CD4-positive, alpha-beta T cell (primary cell): ENCODE data around the gene SHPK. TPM values are rescaled to one million over a fixed set of nuclear protein-coding genes. Genes with fewer than 3 reads are reported as not detected.

Source experiments
- ATAC-seq: fragments of 200-7000 bp; cut with Tn5 transposase; one replicate; pipeline ENCODE4 v1.10.0; 2022; ENCODE audit warnings: mild to moderate bottlenecking; ENCODE audit not compliant: poor library complexity
- CTCF ChIA-PET: fragments of 350-600 bp; sonication (Branson Sonifier 250); formaldehyde crosslinking; loops from one replicate; lab custom pipeline; 2021; ENCODE audit warnings: antibody characterized with exemption, inconsistent platforms; lab: Charles Lee
- POLR2A ChIA-PET: fragments of 350-600 bp; sonication (Branson Sonifier 250); formaldehyde crosslinking; loops from one replicate; lab custom pipeline; 2021; ENCODE audit warnings: antibody characterized with exemption, inconsistent platforms; lab: Charles Lee
- DNase-seq, 14 experiments: peaks; one replicate each; pipeline ENCODE4 v3.0.0-alpha.2; 2013 to 2020; ENCODE audit warnings: mixed read lengths in 2 of 14
- H3K27ac ChIP-seq, 2 donors: one replicate each; pipeline versions ENCODE4 v1.5.1 to v1.7.0; 2013; ENCODE audit warnings: low read length in 2 of 2, low read depth in 1 of 2, mild to moderate bottlenecking in 1 of 2
- H3K27me3 ChIP-seq, 2 experiments: 1 replicate in 1 of 2; 2 replicates in 1 of 2; pipeline versions ENCODE4 v1.6.1 to v1.7.0; 2013; ENCODE audit warnings: low read length in 2 of 2, control low read depth in 1 of 2, mild to moderate bottlenecking in 1 of 2, moderate library complexity in 1 of 2; ENCODE audit not compliant: insufficient read depth in 2 of 2, control insufficient read depth in 1 of 2
- H3K36me3 ChIP-seq: one replicate; pipeline ENCODE4 v1.6.1; 2013; ENCODE audit warnings: low read length, control low read depth; ENCODE audit not compliant: insufficient read depth
- H3K4me1 ChIP-seq: one replicate; pipeline ENCODE4 v1.6.1; 2013; ENCODE audit warnings: low read length, control low read depth; ENCODE audit not compliant: insufficient read depth
- H3K4me3 ChIP-seq: one replicate; pipeline ENCODE4 v1.5.1; 2013; ENCODE audit warnings: mild to moderate bottlenecking, low read length, moderate library complexity
- H3K9me3 ChIP-seq, 2 experiments: 1 replicate in 1 of 2; 2 replicates in 1 of 2; pipeline versions ENCODE4 v1.6.1 to v1.7.0; 2013; ENCODE audit warnings: low read length in 2 of 2, mild to moderate bottlenecking in 2 of 2, control low read depth in 1 of 2, moderate library complexity in 1 of 2; ENCODE audit not compliant: control insufficient read depth in 1 of 2, insufficient read depth in 1 of 2
- H3K27ac Mint-ChIP-seq: one replicate; pipeline ENCODE4 v1.8.0; 2020; ENCODE audit warnings: mixed read lengths
- H3K27me3 Mint-ChIP-seq: one replicate; pipeline ENCODE4 v1.8.0; 2021; ENCODE audit warnings: mixed read lengths
- H3K36me3 Mint-ChIP-seq: one replicate; pipeline ENCODE4 v1.8.0; 2021; ENCODE audit warnings: low read depth, mixed read lengths
- H3K4me1 Mint-ChIP-seq: one replicate; pipeline ENCODE4 v1.8.0; 2021; ENCODE audit warnings: low read depth, mixed read lengths
- H3K4me3 Mint-ChIP-seq: one replicate; pipeline ENCODE4 v1.8.0; 2020; ENCODE audit warnings: mild to moderate bottlenecking, mixed read lengths
- H3K9me3 Mint-ChIP-seq: one replicate; pipeline ENCODE4 v1.8.0; 2020; ENCODE audit warnings: mixed read lengths
- CTCF ChIP-seq: fragments of 200-600 bp; IDR thresholded peaks from one replicate; pipeline ENCODE4 v1.8.0; 2022; ENCODE audit warnings: antibody characterized with exemption, mild to moderate bottlenecking
- intact Hi-C, 2 experiments: fragments of 100-400 bp; cut with DNase I in 1 of 2; cut with micrococcal nuclease in 1 of 2; formaldehyde crosslinking; loops; one replicate each; pipeline versions ENCODE4 v1.15.1 to v1.9.0; 2023 to 2025; cut with DNase I, micrococcal nuclease
- total RNA-seq, 174 experiments: library from RNA in 2 of 174; stranded (reverse) in 2 of 174; gene quantifications; one replicate each; pipeline ENCODE4 v1.2.3 and lab custom pipeline; 2021 to 2026

The SHPK gene
- total RNA-seq, 2 experiments from 2014 or later: 3.4 TPM

- Mint-ChIP-seq H3K4me3 (no peak overlapping the region), H3K9me3 (no peaks in the 10 kb centered on the region), H3K27ac (no peak overlapping the region), H3K4me1 (no peaks in the 10 kb centered on the region), H3K27me3 (no peaks in the 10 kb centered on the region), H3K36me3 (peaks cover 21% of the 10 kb centered on the region)
- Histone ChIP-seq H3K27ac (no peak overlapping the region), H3K4me3 (no peak overlapping the region), H3K4me1 (no peaks in the 10 kb centered on the region), H3K36me3 (peaks cover 12% of the 10 kb centered on the region), H3K9me3 (no peaks in the 10 kb centered on the region), H3K27me3 (no peaks in the 10 kb centered on the region)
- no peak for DNase-seq
- intact Hi-C loops: no loop called here
- no peak for TF ChIP-seq CTCF
- ATAC-seq: no peak
- ChIA-PET CTCF (no interaction called here), POLR2A (no interaction called here)
These were observed 45.8 kb downstream of the SHPK start for GRCh38 chr17:3590231-3590630.

DNA sequence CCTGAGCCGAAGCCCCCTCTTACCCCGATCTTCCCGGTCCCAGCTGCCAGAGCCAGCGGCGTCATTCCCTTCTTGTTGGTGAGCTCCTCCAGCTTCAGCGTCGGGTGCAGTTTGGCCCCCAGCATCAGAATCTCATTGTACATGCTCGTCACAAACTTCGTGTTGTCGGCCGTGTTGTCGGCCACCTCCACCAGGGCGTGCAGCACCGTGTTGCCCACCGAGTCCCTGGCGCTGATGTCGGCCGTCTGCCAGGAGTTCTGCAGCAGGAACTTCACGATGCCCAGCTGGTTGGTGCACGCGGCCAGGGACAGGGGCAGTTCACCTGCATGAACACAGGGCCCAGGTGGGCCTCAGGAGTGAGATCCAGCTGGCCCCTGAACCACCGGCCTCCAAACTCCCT is 46.3 kb downstream of the SHPK start:
- no peak overlapping the region for H3K4me3 ChIP-seq
- no peaks in the 10 kb centered on the region for H3K27me3 ChIP-seq
- peaks cover 12% of the 10 kb centered on the region for H3K36me3 ChIP-seq
- POLR2A ChIA-PET: no interaction called here
- ATAC-seq (no peak), DNase-seq (no peak)
- Mint-ChIP-seq H3K4me1 (no peaks in the 10 kb centered on the region), H3K36me3 (peaks cover 21% of the 10 kb centered on the region), H3K27ac (no peak overlapping the region), H3K27me3 (no peaks in the 10 kb centered on the region), H3K9me3 (no peaks in the 10 kb centered on the region), H3K4me3 (no peak overlapping the region)
- CTCF ChIA-PET: no interaction called here
- no peaks in the 10 kb centered on the region for H3K4me1 ChIP-seq
- intact Hi-C loops: no loop called here
- H3K9me3 ChIP-seq: no peaks in the 10 kb centered on the region
- no peak for TF ChIP-seq CTCF
- H3K27ac ChIP-seq: no peak overlapping the region

DNA sequence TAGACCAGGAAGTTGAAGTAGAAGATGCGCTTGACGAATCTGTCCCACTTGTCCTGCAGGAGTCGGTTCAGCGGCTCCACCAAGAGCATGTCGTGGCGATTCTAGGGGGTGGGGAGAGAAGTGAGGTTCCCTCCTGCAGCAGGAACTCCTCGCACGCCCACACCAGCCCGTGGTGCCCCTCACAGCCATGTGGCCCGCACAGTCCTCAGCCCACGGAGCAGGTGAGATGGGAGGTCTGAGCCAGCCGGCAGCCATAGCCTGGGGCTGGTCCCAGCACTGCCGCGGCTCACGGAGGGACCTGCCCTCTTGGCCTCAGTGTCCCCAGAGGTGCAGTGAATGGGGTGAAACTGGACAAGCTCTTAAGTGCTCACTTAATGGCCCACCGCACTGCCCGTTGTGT is 50.2 kb downstream of the SHPK start:
- H3K27ac Mint-ChIP-seq: no peak overlapping the region
- DNase-seq: no peak
- peaks cover 12% of the 10 kb centered on the region for H3K36me3 ChIP-seq
- H3K9me3 Mint-ChIP-seq: no peaks in the 10 kb centered on the region
- CTCF ChIA-PET: no interaction called here
- no peaks in the 10 kb centered on the region for H3K27me3 Mint-ChIP-seq
- no peaks in the 10 kb centered on the region for H3K27me3 ChIP-seq
- no peaks in the 10 kb centered on the region for H3K9me3 ChIP-seq
- no peaks in the 10 kb centered on the region for H3K4me1 ChIP-seq
- no peak overlapping the region for H3K4me3 ChIP-seq
- intact Hi-C loops: no loop called here
- no peak for ATAC-seq
- H3K27ac ChIP-seq: no peak overlapping the region
- H3K4me3 Mint-ChIP-seq: no peak overlapping the region
- no peaks in the 10 kb centered on the region for H3K4me1 Mint-ChIP-seq
- peaks cover 26% of the 10 kb centered on the region for H3K36me3 Mint-ChIP-seq
- POLR2A ChIA-PET: no interaction called here
- TF ChIP-seq CTCF: no peak
